HUES48 (cell line): ENCODE data around the gene CHD5.
A peak's percentile ranks its signal among the peaks of the same experiment; 100 is the strongest.

Source experiments
- H3K27ac ChIP-seq: one replicate; pipeline ENCODE4 v1.7.0; 2013; ENCODE audit warnings: low read depth, low read length, inconsistent platforms
- H3K27me3 ChIP-seq: 2 replicates; pipeline ENCODE4 v1.6.1; 2013; ENCODE audit warnings: mild to moderate bottlenecking, low read length; ENCODE audit not compliant: control insufficient read depth, insufficient read depth
- H3K36me3 ChIP-seq: 2 replicates; pipeline ENCODE4 v1.6.1; 2013; ENCODE audit warnings: low read length; ENCODE audit not compliant: control insufficient read depth, insufficient read depth
- H3K4me1 ChIP-seq: 2 replicates; pipeline ENCODE4 v1.6.1; 2013; ENCODE audit warnings: mild to moderate bottlenecking, low read length; ENCODE audit not compliant: control insufficient read depth, insufficient read depth
- H3K4me3 ChIP-seq: 2 replicates; pipeline ENCODE4 v1.5.1; 2013; ENCODE audit warnings: mild to moderate bottlenecking, low read depth, low read length
- H3K9ac ChIP-seq: 2 replicates; pipeline ENCODE4 v1.6.1; 2013; ENCODE audit warnings: mild to moderate bottlenecking, low read depth, low read length, moderate library complexity
- H3K9me3 ChIP-seq: 2 replicates; pipeline ENCODE4 v1.6.1; 2013; ENCODE audit warnings: low read length; ENCODE audit not compliant: control insufficient read depth, insufficient read depth

CHD5 gene

DNA sequence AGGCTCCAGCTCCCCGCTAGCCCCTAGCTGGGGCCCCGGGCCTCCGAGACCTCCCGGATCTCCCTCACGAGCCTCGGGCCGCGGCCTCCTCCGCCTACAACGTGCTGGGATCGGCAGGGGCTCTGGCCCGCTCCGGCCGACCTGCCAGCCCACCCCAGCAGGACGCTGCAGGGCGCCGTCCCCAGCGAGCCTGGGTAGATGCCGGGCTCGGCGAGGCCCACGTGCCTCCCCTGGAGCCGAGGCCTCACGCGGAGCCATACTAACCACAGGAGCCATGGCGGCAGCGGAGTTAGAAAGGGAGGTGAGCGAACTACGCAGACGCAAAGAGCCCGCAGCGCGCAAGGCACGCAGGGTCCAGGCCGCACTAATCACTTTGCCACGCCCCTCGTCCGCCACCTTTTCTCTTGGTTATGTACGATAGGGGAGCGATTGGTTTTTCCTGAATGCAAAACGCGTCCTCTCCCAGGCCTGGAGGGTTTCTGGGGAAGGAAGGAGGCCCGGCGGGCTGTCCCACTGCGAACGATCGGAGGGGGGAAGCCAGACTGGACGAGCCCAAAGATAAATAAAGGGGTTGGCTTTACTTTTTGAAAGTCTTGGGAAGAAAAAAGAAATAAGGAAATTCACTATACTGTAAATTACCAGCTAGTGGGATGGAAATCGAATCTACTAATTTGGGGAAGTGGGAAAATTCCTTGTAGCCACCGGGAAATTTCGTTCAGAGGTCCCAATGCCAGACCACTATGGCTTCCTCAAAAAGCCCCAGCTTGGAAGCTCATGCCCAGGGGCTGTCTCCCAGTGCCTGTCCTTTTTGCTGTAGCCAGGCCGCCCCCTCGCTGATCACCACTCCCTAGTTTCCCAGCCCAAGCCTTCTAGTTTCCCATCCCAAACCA, 19.4 kb upstream of the CHD5 start, which contains the start of gene RPL22:
TSS of gene RPL22 (minus strand) at position 298 of the 890 bp plus-strand sequence. CDS start at position 276, 22 bp downstream.
- peaks cover 16% of the 10 kb centered on the region for H3K4me1 ChIP-seq
- H3K27ac ChIP-seq, result peak within 1 kb of the TSS; percentile 91
- no peaks in the 10 kb centered on the region for H3K9me3 ChIP-seq
- H3K36me3 ChIP-seq, result peaks cover 35% of the 10 kb centered on the region
- H3K27me3 ChIP-seq, result no peaks in the 10 kb centered on the region
- peak within 1 kb of the TSS; percentile 89 for H3K4me3 ChIP-seq
- peak within 1 kb of the TSS; percentile 97 for H3K9ac ChIP-seq

DNA sequence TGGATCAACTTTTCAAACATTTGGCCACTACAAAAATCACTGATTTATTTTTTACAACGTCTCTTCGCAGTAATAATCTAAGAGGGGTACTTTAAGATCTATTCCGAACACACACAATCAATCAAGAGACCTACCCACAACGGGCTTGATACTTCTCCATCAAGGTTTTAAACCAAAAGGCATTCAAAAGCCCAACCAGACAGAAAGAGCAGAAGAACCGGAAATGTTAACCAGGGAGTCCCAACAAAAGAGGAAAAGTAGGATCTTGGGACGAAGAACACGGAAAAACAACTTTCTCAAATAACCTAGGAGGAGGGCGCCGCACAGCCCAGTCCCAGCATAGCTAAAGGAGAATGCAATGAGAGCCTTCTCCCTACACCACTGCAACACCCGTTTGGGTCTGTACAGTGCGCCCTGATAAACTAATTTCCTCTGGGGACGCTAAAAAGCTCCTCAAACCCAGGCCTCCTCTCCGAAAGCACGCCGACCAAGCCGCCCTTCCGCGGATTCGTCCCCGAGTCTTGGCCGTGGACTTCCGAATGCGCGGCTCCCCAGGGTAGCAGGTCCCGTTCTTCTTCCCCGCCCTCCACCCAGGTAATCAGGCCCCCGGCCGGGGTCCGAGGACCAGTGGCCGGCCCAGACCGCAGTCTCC, 18.7 kb upstream of the CHD5 start:
- H3K27ac ChIP-seq, result peak overlapping the region; percentile 91
- peak overlapping the region; percentile 97 for H3K9ac ChIP-seq
- H3K9me3 ChIP-seq, result no peaks in the 10 kb centered on the region
- no peaks in the 10 kb centered on the region for H3K27me3 ChIP-seq
- H3K4me3 ChIP-seq, result peak overlapping the region; percentile 89
- peaks cover 16% of the 10 kb centered on the region for H3K4me1 ChIP-seq
- peaks cover 43% of the 10 kb centered on the region for H3K36me3 ChIP-seq

DNA sequence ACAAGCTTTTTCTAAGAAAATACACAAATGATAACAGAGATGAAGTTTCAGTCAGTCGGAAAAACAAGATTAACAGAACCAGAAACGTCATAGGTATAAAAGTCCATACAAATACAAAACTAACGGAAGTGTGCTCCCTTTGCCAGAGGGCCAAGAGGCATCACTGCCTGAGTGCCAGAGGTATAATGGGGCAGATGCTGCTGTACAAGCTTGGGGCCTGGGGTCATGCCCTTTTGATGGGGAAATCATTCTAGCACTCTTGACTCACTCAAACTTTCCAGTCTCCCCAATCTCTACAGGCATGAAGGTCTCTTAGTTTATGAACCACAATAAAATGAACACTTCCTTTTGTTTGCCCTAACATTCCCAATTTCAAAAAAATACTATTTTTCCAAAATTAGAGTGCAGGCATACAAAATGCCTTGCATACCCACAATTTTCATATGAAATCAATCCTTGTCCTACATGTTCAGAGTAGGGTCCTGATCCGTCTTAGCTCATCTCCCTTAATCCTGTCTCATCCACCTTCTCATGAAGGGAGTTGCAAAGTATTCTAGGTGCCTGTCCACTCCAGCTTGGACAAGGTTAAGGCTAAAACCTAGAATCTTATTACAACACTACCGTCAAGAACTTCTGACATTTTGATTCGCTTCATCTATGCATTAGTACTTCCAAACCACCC, 17.8 kb upstream of the CHD5 start:
- Histone ChIP-seq H3K36me3 (peaks cover 51% of the 10 kb centered on the region), H3K27ac (no peak overlapping the region), H3K4me3 (peak overlapping the region; percentile 89), H3K9ac (peak overlapping the region; percentile 97), H3K9me3 (no peaks in the 10 kb centered on the region), H3K27me3 (no peaks in the 10 kb centered on the region), H3K4me1 (peaks cover 16% of the 10 kb centered on the region)

- Histone ChIP-seq H3K27ac (no peak overlapping the region), H3K9me3 (no peaks in the 10 kb centered on the region), H3K27me3 (no peaks in the 10 kb centered on the region), H3K9ac (no peak overlapping the region), H3K4me1 (no peaks in the 10 kb centered on the region), H3K4me3 (no peak overlapping the region), H3K36me3 (peaks cover 93% of the 10 kb centered on the region)
Observed at GRCh38 chr1:6191968-6192367, 11.8 kb upstream of the CHD5 start.

- no peaks in the 10 kb centered on the region for H3K27me3 ChIP-seq
- peaks cover 82% of the 10 kb centered on the region for H3K36me3 ChIP-seq
Observed at GRCh38 chr1:6188466-6188865, 8.3 kb upstream of the CHD5 start.

GRCh38 chr1:6185635-6186382, 5.7 kb upstream of the CHD5 start:
- Histone ChIP-seq H3K9me3 (no peaks in the 10 kb centered on the region), H3K4me3 (no peak overlapping the region), H3K36me3 (peaks cover 60% of the 10 kb centered on the region), H3K4me1 (peaks cover 26% of the 10 kb centered on the region), H3K27ac (peak overlapping the region; percentile 1), H3K9ac (no peak overlapping the region), H3K27me3 (peaks cover 17% of the 10 kb centered on the region)

More at GRCh38 chr1:6188466-6188865, 8.3 kb upstream of the CHD5 start:
- no peaks in the 10 kb centered on the region for H3K9me3 ChIP-seq
- H3K4me1 ChIP-seq, result peaks cover 20% of the 10 kb centered on the region
- no peak overlapping the region for H3K4me3 ChIP-seq
- no peak overlapping the region for H3K9ac ChIP-seq
- H3K27ac ChIP-seq, result no peak overlapping the region

- peaks cover 24% of the 10 kb centered on the region for H3K27me3 ChIP-seq
- H3K9me3 ChIP-seq, result no peaks in the 10 kb centered on the region
- peaks cover 26% of the 10 kb centered on the region for H3K4me1 ChIP-seq
- no peak overlapping the region for H3K4me3 ChIP-seq
- no peak overlapping the region for H3K9ac ChIP-seq
- H3K36me3 ChIP-seq, result peaks cover 53% of the 10 kb centered on the region
- H3K27ac ChIP-seq, result peak overlapping the region; percentile 1
Observed at GRCh38 chr1:6185151-6185550, 5.0 kb upstream of the CHD5 start.

DNA sequence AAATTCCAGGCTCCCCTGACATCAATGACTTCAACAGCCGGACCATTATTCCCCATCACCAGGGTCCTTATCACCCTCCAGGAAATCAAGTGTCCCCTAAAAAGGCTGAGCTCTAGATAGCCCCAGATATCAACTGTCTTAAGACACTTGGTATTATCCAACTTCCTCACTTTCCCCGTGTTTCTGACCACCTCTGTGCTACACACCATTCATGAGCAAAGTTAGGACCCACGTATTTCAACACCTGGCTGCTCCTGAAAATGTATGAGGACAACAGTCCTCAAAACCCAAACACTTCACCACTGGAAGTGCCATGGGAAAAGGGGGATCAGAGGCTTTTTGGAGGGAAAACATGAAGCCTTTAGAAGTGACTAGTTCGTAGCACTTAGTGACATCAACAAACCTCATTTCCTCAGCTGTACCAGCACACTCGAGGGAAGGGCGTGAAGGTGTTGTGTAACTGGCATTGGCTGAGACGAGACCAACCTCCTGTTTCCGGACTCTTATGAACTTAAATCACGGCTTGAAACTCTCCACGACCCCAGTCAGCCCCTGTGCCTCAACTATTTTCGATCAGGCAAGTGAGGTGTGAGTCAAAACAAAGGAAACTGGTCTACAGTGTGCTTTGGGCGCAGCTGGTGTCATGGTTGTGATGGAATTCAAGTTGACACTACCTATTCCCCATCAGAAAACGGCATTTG, 4.1 kb upstream of the CHD5 start:
- Histone ChIP-seq H3K27me3 (peaks cover 30% of the 10 kb centered on the region), H3K27ac (no peak overlapping the region), H3K9me3 (no peaks in the 10 kb centered on the region), H3K36me3 (peaks cover 45% of the 10 kb centered on the region), H3K4me1 (peaks cover 26% of the 10 kb centered on the region), H3K9ac (no peak overlapping the region), H3K4me3 (no peak overlapping the region)

DNA sequence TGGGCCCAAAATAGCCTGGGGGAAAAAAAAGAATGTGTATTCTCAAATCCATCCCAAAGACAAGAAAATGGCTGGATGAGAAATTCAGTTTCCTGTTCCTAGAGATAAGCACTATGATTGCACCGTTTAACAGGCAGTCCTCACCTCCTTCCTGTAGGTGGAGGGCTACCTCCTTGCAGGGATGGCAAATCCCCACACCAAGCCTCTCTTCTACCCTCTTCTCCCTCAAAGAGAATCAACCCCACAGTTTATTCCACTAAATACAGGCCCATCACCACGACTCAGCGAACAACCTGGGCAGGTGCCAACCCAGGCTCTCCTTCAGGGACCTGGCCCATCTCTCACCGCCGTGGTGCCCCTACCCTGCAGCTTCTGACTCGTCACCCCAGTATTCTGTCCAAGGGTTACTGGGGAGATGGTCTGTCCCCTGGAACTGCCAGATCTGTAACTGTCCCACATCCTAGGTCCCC, 3.4 kb upstream of the CHD5 start:
- H3K27ac ChIP-seq, result no peak overlapping the region
- peaks cover 30% of the 10 kb centered on the region for H3K4me1 ChIP-seq
- H3K9ac ChIP-seq, result no peak overlapping the region

GRCh38 chr1:6181347-6181770, 1.2 kb upstream of the CHD5 start:
- peaks cover 32% of the 10 kb centered on the region for H3K4me1 ChIP-seq
- peaks cover 59% of the 10 kb centered on the region for H3K27me3 ChIP-seq
- no peak overlapping the region for H3K4me3 ChIP-seq
- no peak overlapping the region for H3K9ac ChIP-seq
- H3K27ac ChIP-seq, result no peak overlapping the region
- peaks cover 20% of the 10 kb centered on the region for H3K36me3 ChIP-seq
- H3K9me3 ChIP-seq, result no peaks in the 10 kb centered on the region

More for the DNA sequence above, 3.4 kb upstream of the CHD5 start:
- Histone ChIP-seq H3K36me3 (peaks cover 38% of the 10 kb centered on the region), H3K27me3 (peaks cover 37% of the 10 kb centered on the region), H3K9me3 (no peaks in the 10 kb centered on the region), H3K4me3 (no peak overlapping the region)
